ENCODE data around the gene IGF1R.

The IGF1R gene

GRCh38 chr15:98807262-98807661 is 158.9 kb downstream of the IGF1R start:
- FAIRE-seq (no peak), DNase-seq (ENCODE audit: insufficient read length, low spot score) (no peak)

DNA sequence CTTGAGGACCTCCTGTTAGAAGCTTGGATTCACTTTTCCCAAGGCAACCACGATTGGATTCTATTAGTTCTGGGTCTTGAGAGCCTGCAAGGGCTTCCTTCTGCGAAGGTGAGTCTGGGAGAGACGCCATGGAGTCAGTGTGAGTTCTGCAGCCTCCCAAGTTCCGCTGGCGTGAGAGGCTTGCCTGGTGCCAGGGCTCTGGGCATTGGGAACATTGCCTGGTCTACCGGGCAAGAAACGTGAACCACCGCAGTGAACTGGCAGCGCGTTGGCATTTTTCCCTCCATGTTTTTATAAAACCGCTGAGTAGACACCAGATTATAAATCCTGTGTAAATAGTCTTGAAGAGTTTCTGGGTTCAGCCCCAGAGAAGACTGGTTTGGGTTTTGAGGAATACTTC is 160.9 kb downstream of the IGF1R start:
- no peak for FAIRE-seq
- no peak for DNase-seq (ENCODE audit: insufficient read length, low spot score)

- DNase-seq (ENCODE audit: insufficient read length, low spot score) (no peak), FAIRE-seq (no peak)
Observed at GRCh38 chr15:98812716-98813446, 164.5 kb downstream of the IGF1R start.

GRCh38 chr15:98813951-98814350 is 165.6 kb downstream of the IGF1R start:
- FAIRE-seq = no peak

DNA sequence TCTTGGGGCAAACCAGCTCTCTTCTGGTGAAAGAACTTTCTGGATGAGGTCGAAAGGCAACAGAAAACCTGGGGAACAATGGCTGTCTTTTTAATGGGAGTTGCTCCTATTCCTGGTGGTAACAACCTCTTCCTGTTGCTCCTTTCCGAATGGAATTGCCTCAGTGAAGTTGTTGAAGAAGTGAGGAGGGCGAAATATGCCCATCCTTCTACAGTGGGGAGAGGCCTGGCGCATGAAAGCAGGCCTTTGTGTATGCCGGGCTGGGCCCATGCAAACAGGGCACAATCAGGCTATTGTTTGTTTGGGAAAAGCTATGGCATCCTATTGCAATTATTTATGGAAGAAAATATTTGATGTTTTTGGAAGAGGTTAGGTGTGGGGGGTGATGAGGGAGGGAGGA is 166.9 kb downstream of the IGF1R start:
- no peak for FAIRE-seq

More at GRCh38 chr15:98813951-98814350, 165.6 kb downstream of the IGF1R start:
- no peak for DNase-seq (ENCODE audit: insufficient read length, low spot score)

DNA sequence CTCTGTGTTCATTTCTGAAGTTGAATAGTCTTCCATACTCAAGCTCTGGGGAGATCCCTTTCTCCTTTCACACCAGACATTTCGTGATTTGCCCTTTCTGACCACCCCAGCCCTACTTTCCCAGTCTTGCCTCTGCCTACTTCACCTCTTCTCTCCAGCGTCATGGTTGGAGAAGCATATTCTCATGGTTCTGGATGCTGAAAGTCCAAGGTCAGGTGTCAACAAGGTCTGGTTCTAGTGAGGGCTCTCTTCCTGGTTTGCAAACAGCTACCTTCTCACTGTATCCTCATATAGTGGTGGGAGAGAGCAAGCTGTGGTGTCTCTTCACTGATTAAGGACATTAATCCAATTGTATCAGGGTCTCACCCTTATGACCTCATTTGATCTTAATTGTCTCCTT is 169.4 kb downstream of the IGF1R start:
- FAIRE-seq (no peak), DNase-seq (ENCODE audit: insufficient read length, low spot score) (no peak)

More for the DNA sequence above, 166.9 kb downstream of the IGF1R start:
- no peak for DNase-seq (ENCODE audit: insufficient read length, low spot score)

GRCh38 chr15:98823012-98823458 is 174.7 kb downstream of the IGF1R start:
- FAIRE-seq = peak; percentile 26

DNA sequence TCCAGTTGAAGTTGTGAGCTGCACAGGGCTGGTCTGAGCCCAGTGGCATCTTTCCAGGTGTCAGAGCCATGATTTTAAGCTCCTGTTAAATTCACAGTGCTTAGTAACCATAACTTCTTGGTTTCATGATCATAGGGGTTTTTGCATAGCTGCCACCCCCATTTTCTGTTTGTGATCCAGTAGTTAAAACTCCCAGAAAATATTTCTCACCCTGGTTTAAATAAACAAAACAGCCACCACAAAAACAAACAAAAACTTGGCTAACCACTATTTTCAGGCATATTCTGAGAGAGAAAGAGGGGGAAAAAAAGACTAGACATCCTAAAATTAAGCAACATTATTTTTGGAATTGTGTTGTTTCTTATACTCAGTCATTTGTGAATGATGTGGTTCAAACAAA is 175.3 kb downstream of the IGF1R start:
- FAIRE-seq = no peak
- no peak for DNase-seq (ENCODE audit: insufficient read length, low spot score)

More at GRCh38 chr15:98823012-98823458, 174.7 kb downstream of the IGF1R start:
- peak; percentile 45 for DNase-seq (ENCODE audit: insufficient read length, low spot score)

GRCh38 chr15:98824595-98824994 is 176.3 kb downstream of the IGF1R start:
- no peak for FAIRE-seq

GRCh38 chr15:98826658-98827057 is 178.3 kb downstream of the IGF1R start:
- FAIRE-seq (no peak), DNase-seq (ENCODE audit: insufficient read length, low spot score) (no peak)

More at GRCh38 chr15:98824595-98824994, 176.3 kb downstream of the IGF1R start:
- no peak for DNase-seq (ENCODE audit: insufficient read length, low spot score)

DNA sequence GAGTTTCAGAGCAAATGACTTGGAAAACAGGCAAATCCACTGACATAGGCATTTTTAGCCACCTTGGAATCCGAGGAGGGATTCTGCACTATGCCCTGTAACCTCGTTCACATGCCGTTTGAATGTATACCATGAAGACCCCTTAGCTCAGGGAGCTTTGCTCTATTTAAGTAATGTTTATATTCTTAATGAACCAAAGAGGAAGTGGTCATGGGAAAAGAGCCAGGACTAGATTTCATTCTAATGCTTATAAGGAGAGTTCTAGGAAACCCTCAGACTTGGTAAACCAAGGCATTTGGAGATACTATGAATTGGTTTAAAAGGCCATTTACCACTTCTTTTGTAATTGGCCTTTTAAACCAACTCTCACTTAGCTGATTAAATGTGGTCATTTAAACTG is 178.9 kb downstream of the IGF1R start:
- no peak for FAIRE-seq
- no peak for DNase-seq (ENCODE audit: insufficient read length, low spot score)

DNA sequence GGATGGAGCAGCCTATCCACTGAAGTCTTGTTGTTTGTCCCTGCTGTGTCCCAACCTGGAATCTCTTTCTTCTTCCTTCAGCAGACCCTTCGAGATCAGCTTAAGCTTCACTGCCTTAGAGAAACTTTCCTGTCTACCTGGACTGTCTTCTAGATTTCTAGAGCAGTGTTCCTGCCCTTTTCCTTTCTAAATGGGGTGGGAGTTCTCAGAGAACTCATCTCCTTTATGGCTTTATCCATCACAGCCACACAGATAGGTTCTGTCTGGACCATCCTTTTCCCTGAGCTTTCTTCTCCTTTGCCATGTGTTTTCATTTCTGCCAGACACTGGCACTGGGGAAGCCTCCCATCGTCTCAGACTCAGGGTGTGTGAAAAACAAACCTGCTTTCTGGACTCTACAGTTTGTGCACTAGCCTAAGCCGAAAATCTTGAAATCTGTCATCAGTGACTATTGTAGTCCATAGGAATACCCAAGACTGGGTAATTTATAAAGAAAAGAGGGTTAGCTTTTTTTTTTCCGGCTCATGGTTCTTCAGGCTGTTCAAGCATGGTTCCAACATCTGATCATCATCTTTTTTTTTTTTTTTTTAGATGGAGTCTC is 181.8 kb downstream of the IGF1R start:
- no peak for FAIRE-seq
- no peak for DNase-seq (ENCODE audit: insufficient read length, low spot score)

DNA sequence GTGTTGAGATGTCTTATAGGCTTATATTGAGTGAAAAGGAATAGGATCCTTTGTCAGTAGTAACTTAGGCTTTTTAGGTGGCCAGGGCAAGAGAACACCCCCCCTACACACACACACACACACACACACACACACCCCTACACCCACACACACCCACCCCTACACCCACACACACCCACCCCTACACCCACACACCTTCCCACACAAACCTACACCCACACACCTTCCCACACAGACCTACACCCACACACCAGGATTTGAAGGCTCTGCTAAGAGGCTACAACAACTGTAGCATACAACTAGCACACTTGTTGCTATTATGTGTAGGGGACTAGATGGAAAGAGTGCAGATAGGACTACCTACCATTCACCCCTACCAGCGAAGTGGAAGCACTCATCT is 186.6 kb downstream of the IGF1R start:
- FAIRE-seq (no peak), DNase-seq (ENCODE audit: insufficient read length, low spot score) (no peak)

GRCh38 chr15:98835876-98836275 is 187.5 kb downstream of the IGF1R start:
- FAIRE-seq (no peak), DNase-seq (ENCODE audit: insufficient read length, low spot score) (no peak)

- FAIRE-seq (no peak), DNase-seq (ENCODE audit: insufficient read length, low spot score) (no peak)
Observed at GRCh38 chr15:98838387-98839259, 190.3 kb downstream of the IGF1R start.

DNA sequence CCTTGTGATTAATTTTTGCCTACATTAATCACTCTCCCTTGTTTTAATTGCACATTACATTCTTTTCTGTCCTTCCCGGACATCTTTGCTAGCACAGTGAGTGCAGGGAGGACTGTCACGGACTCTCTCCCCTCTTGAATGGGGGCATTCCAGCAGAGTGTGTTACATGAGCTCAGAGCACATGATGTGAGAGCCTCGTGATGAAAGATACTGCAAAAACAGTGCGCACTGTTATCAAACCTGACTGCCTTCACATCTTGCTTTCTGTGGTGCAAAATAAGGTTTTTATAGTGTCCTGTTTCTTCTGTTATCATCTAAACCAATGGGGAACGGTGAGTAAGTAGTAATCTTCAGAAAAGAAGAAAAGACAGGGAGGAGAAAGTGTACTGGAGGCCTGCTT is 191.7 kb downstream of the IGF1R start:
- FAIRE-seq (no peak), DNase-seq (ENCODE audit: insufficient read length, low spot score) (no peak)

GRCh38 chr15:98841419-98841970 is 193.2 kb downstream of the IGF1R start:
- no peak for DNase-seq (ENCODE audit: insufficient read length, low spot score)

DNA sequence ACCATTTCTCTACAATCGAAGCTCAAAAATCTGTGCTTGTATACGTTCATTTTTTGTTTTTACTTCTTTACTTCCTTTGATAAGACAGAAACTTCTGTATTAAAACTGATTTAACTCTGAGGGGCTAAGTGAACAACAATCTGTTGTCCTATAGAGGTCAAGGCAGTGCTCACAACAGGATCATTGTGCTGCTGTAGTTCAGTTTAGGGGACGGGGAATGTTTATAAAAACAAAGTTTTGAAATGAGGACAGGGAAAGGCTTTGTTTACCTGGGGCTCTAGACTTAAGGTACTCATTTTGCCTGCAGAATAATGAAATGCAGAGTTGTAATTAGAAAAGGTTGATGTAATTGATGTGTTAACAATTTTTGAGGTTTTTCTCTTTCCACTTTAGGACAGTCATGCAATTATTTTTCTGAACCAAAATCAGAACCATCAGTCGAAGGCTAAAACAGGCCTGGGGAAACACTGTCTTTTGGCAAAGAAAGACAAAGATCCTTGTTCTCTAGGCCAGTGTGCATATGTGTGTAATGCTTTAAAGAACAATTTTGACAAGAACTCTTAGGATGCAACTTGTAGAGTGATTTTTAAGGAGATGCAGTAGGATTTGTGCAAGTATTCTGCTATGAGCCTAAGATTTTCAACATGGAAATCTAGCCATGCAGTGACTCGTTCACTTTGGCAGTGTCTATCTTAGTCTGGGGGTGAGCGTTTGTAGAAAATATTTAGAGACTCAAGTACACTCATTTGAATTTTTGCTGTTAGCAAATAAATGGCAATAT is 194.0 kb downstream of the IGF1R start:
- no peak for DNase-seq (ENCODE audit: insufficient read length, low spot score)
- no peak for FAIRE-seq

More at GRCh38 chr15:98841419-98841970, 193.2 kb downstream of the IGF1R start:
- no peak for FAIRE-seq

DNA sequence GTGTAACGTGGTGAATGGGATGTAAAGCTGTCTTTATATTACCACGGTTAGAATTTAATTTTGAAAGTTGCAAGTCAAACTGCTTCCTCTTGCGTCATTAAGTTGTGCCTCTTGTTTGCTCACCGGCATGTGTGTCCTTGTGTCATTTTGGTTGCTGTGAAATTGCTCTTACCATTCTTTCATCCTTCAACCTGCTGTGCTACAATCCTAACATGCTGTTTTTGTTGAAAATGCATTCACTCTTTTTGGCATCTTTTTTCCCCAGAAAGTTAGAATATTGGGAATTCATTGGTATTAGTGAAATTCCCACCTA is 194.6 kb downstream of the IGF1R start:
- no peak for FAIRE-seq
- no peak for DNase-seq (ENCODE audit: insufficient read length, low spot score)

- DNase-seq (ENCODE audit: insufficient read length, low spot score) = no peak
- FAIRE-seq = no peak
Observed at GRCh38 chr15:98843844-98844243, 195.5 kb downstream of the IGF1R start.
